Measurements from ENCODE around the gene DCTN3. TPM values are rescaled to one million over a fixed set of nuclear protein-coding genes. Genes with fewer than 3 reads are reported as not detected.
"Not testable (repeated sequence)": the region's sequence is repeated elsewhere in the genome, so short reads cannot be mapped to it uniquely, and the experiment has no call there.

The DCTN3 gene
- total RNA-seq, 1 donor from 2014 or later, result 135 TPM

DNA sequence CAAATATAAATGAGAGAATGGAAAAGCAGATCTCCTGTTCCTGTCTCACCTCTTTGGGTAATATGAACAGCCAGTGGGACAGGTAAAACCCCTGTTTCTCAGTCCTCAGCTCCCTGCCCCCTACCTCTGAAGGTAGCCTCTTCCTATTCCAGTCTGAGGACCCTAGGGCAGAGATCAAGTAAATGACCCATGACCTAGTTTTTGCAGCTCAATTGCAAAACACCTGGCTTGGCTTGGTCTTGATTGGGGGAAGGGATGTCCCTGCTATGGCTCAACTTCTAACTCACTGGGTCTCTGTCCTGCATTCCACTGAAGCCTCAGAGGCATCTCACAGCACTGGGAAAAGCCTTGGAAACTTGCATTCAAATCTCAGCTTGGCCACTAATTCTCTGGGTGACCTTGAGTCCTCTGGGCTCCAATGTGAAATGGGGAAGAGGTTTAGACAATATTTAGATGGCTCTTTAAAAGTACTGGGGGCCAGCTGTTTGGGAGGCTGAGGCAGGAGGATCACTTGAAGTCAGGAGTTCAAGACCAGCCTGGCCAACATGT is 24.5 kb upstream of the DCTN3 start:
- intact Hi-C loops (cut with micrococcal nuclease), result no loop called here
- no peak overlapping the region for H3K4me3 ChIP-seq
- peaks cover 19% of the 10 kb centered on the region for H3K36me3 ChIP-seq
- peak overlapping the region; percentile 19 for H3K27ac ChIP-seq (replicated peaks)
- peaks cover 38% of the 10 kb centered on the region for H3K4me1 ChIP-seq
- DNase-seq, result no peak
- no peaks in the 10 kb centered on the region for H3K27me3 ChIP-seq (ENCODE audit: low read depth)
- TF ChIP-seq, protein P1, sequence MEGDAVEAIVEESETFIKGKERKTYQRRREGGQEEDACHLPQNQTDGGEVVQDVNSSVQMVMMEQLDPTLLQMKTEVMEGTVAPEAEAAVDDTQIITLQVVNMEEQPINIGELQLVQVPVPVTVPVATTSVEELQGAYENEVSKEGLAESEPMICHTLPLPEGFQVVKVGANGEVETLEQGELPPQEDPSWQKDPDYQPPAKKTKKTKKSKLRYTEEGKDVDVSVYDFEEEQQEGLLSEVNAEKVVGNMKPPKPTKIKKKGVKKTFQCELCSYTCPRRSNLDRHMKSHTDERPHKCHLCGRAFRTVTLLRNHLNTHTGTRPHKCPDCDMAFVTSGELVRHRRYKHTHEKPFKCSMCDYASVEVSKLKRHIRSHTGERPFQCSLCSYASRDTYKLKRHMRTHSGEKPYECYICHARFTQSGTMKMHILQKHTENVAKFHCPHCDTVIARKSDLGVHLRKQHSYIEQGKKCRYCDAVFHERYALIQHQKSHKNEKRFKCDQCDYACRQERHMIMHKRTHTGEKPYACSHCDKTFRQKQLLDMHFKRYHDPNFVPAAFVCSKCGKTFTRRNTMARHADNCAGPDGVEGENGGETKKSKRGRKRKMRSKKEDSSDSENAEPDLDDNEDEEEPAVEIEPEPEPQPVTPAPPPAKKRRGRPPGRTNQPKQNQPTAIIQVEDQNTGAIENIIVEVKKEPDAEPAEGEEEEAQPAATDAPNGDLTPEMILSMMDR (IDR thresholded peaks at IDR 0.05; ENCODE audit: borderline replicate concordance), result no peak
- H3K9me3 ChIP-seq (replicated peaks), result no peaks in the 10 kb centered on the region

DNA sequence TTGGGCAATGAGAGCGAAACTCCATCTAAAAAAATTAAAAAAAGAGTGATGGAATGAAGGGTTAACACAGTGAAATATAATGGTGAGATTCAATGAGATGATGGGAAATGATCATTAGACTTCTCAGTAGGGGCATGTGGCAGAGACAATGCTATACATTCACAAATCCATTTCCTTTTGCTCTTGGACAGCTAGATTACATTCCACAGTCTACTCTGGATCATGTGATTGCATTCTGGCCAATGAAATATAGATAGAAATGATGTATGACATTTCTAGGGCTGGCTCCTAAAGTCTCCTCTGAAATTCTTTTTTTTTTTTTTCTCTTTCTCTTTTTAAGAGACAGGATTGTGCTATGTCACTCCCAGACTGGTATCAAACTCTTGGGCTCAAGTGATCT is 22.4 kb upstream of the DCTN3 start:
- H3K27me3 ChIP-seq (ENCODE audit: low read depth), result no peaks in the 10 kb centered on the region
- no peak for DNase-seq
- H3K27ac ChIP-seq (replicated peaks), result no peak overlapping the region
- peaks cover 31% of the 10 kb centered on the region for H3K4me1 ChIP-seq
- H3K36me3 ChIP-seq, result no peaks in the 10 kb centered on the region
- TF ChIP-seq, protein P1 (IDR thresholded peaks at IDR 0.05; ENCODE audit: borderline replicate concordance), result no peak
- no peak overlapping the region for H3K4me3 ChIP-seq
- H3K9me3 ChIP-seq (replicated peaks), result no peaks in the 10 kb centered on the region
- intact Hi-C loops (cut with micrococcal nuclease), result no loop called here

DNA sequence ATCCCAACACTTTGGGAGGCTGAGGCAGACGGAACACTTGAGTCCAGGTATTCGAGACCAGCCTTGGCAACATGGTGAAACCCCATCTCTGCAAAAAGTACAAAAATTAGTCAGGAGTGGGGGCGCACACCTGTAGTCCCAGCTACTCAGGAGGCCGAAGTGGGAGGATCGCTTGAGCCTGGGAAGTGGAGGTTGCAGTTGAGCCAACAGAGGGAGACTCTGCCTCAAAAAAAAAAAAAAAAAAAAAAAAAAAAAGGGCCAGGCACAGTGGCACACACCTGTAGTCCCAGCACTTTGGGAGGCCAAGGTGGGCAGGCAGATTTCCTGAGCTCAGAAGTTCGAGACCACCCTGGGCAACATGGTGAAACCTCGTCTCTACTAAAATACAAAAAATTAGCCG is 19.0 kb upstream of the DCTN3 start:
- H3K4me3 ChIP-seq; intact Hi-C loops (cut with micrococcal nuclease); H3K27me3 ChIP-seq (ENCODE audit: low read depth); H3K27ac ChIP-seq (replicated peaks); H3K9me3 ChIP-seq (replicated peaks); DNase-seq: not testable (repeated sequence)
- peaks cover 10% of the 10 kb centered on the region for H3K36me3 ChIP-seq
- peaks cover 33% of the 10 kb centered on the region for H3K4me1 ChIP-seq

DNA sequence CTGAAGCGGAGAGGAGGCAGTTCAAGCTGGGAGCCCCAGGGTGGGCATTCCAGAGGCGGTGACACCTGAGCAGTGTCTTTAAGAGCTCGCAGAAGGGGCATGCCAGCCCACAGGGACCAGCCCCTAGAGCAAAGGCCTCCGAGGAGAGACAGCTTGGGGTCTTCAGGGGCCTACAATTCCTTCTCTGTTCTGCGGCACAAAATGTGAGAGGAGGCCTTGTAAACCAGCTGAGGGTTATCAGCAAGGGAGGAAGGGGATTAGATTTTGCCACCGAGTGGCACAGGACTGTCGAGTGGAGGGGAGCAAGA is 17.8 kb upstream of the DCTN3 start:
- Histone ChIP-seq H3K9me3 (replicated peaks) (no peaks in the 10 kb centered on the region), H3K27me3 (ENCODE audit: low read depth) (no peaks in the 10 kb centered on the region), H3K4me3 (peak overlapping the region; percentile 78), H3K4me1 (peaks cover 37% of the 10 kb centered on the region), H3K27ac (replicated peaks) (peak overlapping the region; percentile 84), H3K36me3 (peaks cover 10% of the 10 kb centered on the region)
- DNase-seq, result no peak
- intact Hi-C loops (cut with micrococcal nuclease), result no loop called here
- TF ChIP-seq, protein P1 (IDR thresholded peaks at IDR 0.05; ENCODE audit: borderline replicate concordance), result no peak

DNA sequence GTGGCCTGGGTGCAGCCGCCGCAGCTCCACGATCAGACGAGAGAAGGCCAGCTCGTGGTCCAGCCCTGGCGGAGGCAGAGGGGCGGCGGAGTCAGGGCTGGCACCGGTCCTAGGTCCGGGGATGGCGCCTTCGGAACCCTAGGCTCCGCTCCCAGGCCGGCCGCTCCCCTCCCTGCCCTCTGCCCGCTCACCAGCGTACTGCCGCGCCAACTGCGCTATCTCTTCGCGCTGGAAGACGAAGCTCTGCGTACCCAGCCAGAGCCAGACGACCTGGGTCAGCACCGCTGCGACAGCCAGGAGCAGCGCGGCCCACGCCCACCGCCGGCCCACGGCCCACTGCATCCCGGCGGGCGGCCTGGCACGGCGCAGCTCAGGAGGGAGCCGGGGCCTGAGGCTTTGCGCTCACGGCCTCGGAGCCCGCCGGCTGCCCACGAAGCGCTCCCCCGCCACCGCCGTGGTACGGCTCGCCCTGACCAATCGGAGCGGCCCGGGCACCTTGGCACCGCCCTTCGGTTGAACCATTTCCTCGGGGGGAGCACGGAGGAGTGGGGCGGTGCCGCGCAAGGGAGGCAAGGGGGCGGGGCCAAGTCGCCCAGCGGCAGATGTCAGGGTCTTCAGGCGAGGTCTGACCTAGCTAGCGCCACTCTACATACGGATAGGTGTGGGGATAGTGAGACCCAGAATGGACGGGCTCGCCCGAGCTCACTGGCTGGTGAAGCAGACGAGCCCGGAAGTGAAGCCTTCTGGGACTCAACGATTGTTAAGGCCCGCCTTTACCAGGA is 17.3 kb upstream of the DCTN3 start, which contains the start of gene SIGMAR1:
Gene SIGMAR1, minus strand, starts transcription at position 432 of the 782 bp plus-strand sequence. Its CDS starts 90 bp downstream, at position 342.
- TF ChIP-seq, protein P1 (IDR thresholded peaks at IDR 0.05; ENCODE audit: borderline replicate concordance), result no peak
- Histone ChIP-seq H3K27ac (replicated peaks) (peak within 1 kb of the TSS; percentile 84), H3K27me3 (ENCODE audit: low read depth) (no peaks in the 10 kb centered on the region), H3K9me3 (replicated peaks) (no peaks in the 10 kb centered on the region), H3K4me3 (peak within 1 kb of the TSS; percentile 78), H3K4me1 (peaks cover 37% of the 10 kb centered on the region), H3K36me3 (peaks cover 10% of the 10 kb centered on the region)
- intact Hi-C loops (cut with micrococcal nuclease), result no loop called here
- peak; percentile 94 for DNase-seq

DNA sequence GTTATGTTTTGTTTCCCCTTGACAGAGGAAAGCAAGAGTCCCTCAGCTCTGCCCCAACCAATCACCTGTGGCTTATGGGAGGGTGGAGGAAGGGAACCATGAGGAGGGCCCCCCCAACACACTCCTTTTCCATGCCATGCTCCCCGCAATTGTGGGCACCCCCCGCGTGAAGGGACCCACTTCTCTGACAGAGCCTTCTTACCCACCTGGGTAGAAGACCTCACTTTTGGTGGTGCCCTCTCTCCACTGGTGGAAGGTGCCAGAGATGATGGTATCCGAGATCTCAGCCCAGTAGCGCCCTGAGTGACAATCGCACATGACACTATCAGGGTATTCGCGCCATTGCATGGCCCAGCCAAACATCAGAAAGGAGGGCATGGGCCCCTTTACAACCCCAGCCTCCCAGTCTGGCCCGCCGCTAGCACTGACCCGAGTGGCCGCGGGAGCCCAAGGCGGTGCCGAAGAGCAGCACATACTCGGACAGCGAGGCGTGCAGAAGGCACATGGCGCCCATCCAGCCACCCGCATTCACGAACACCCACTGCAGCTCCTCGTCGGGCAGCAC is 16.6 kb upstream of the DCTN3 start:
- Histone ChIP-seq H3K4me3 (peak overlapping the region; percentile 78), H3K9me3 (replicated peaks) (no peaks in the 10 kb centered on the region), H3K27ac (replicated peaks) (peak overlapping the region; percentile 84), H3K27me3 (ENCODE audit: low read depth) (no peaks in the 10 kb centered on the region), H3K4me1 (peaks cover 37% of the 10 kb centered on the region), H3K36me3 (peaks cover 10% of the 10 kb centered on the region)
- intact Hi-C loops (cut with micrococcal nuclease), result no loop called here
- TF ChIP-seq, protein P1 (IDR thresholded peaks at IDR 0.05; ENCODE audit: borderline replicate concordance), result no peak
- no peak for DNase-seq
